SU-DHL-6 (cell line): Measurements from ENCODE around the gene OR6X1.

Source experiments
- H2AFZ ChIP-seq: fragments of 200-600 bp; sonication (generic); 2 replicates; pipeline ENCODE4 v1.6.1; 2014; ENCODE audit warnings: low read depth, mild to moderate bottlenecking, moderate library complexity, mixed read lengths, antibody characterized with exemption, low read length; ENCODE audit not compliant: severe bottlenecking
- H3F3A ChIP-seq: fragments of 200-600 bp; shearing (Covaris generic); 2 replicates; pipeline ENCODE4 v1.6.0; 2016; ENCODE audit warnings: antibody characterized with exemption, mild to moderate bottlenecking; ENCODE audit not compliant: insufficient read depth
- H3K27ac ChIP-seq: fragments of 200-600 bp; sonication (generic); 2 replicates; pipeline ENCODE4 v1.5.1; 2016; ENCODE audit warnings: low read depth, mild to moderate bottlenecking, low read length, moderate library complexity, mixed read lengths
- H3K27me3 ChIP-seq: fragments of 200-600 bp; sonication (generic), shearing (Covaris generic); 2 replicates; pipeline ENCODE4 v1.6.0; 2014; ENCODE audit warnings: mild to moderate bottlenecking, low read length
- H3K36me3 ChIP-seq: fragments of 200-600 bp; sonication (generic); 2 replicates; pipeline ENCODE4 v1.6.1; 2014; ENCODE audit warnings: mild to moderate bottlenecking, low read length, mixed read lengths
- H3K4me2 ChIP-seq: fragments of 300-600, 200-600 bp; shearing (Covaris generic), sonication (generic); 2 replicates; pipeline ENCODE4 v1.6.0; 2014; ENCODE audit warnings: low read length, low read depth, mild to moderate bottlenecking; ENCODE audit not compliant: poor library complexity, severe bottlenecking
- H3K4me3 ChIP-seq: fragments of 200-600 bp; sonication (generic); 2 replicates; pipeline ENCODE4 v1.5.1; 2014; ENCODE audit warnings: antibody characterized with exemption, low read length, mild to moderate bottlenecking, mixed read lengths; ENCODE audit not compliant: insufficient read depth, poor library complexity, severe bottlenecking
- H3K79me2 ChIP-seq: fragments of 200-600 bp; sonication (generic); 2 replicates; pipeline ENCODE4 v1.6.1; 2014; ENCODE audit warnings: mild to moderate bottlenecking, low read length, moderate library complexity; ENCODE audit not compliant: insufficient read depth
- H3K9ac ChIP-seq: fragments of 200-600 bp; sonication (generic); 2 replicates; pipeline ENCODE4 v1.7.0; 2014; ENCODE audit warnings: mild to moderate bottlenecking, low read length
- H3K9me2 ChIP-seq: fragments of 200-600 bp; sonication (generic); replicated peaks from 2 replicates; pipeline ENCODE4 v1.6.1; 2014; ENCODE audit warnings: low read length; ENCODE audit not compliant: insufficient read depth
- H3K9me3 ChIP-seq: fragments of 200-600 bp; sonication (generic); 2 replicates; pipeline ENCODE4 v1.6.1; 2014; ENCODE audit warnings: low read length, mixed read lengths; ENCODE audit not compliant: insufficient read depth
- H4K20me1 ChIP-seq: fragments of 200-600 bp; sonication (generic); 2 replicates; pipeline ENCODE4 v1.6.1; 2014; ENCODE audit warnings: low read depth, mild to moderate bottlenecking, antibody characterized with exemption, low read length, moderate library complexity, mixed read lengths
- CTCF ChIP-seq: fragments of 200-600 bp; sonication (generic); IDR thresholded peaks from one replicate; pipeline ENCODE4 v1.5.1; 2017; ENCODE audit warnings: antibody characterized with exemption, mild to moderate bottlenecking, low read length, moderate library complexity; ENCODE audit not compliant: insufficient read depth, poor library complexity, severe bottlenecking
- EZH2phosphoT487 ChIP-seq: fragments of 200-600 bp; sonication (generic), shearing (Covaris generic); conservative IDR thresholded peaks from 2 replicates; pipeline ENCODE4 v1.6.1; 2018; ENCODE audit warnings: mild to moderate bottlenecking, antibody characterized with exemption, low read length, moderate library complexity, mixed read lengths

Gene OR6X1

GRCh38 chr11:123725995-123726655, 28.2 kb downstream of the OR6X1 start:
- Histone ChIP-seq H3K9ac (no peak overlapping the region), H3K4me2 (no peak overlapping the region), H2AFZ (no peak overlapping the region), H3K4me3 (no peak overlapping the region), H4K20me1 (no peaks in the 10 kb centered on the region), H3K36me3 (peaks cover 16% of the 10 kb centered on the region), H3K27me3 (no peaks in the 10 kb centered on the region), H3K27ac (no peak overlapping the region), H3F3A (no peaks in the 10 kb centered on the region), H3K79me2 (no peaks in the 10 kb centered on the region), H3K9me3 (no peaks in the 10 kb centered on the region), H3K9me2 (no peaks in the 10 kb centered on the region)
- TF ChIP-seq EZH2phosphoT487 (no peak), CTCF (no peak)

GRCh38 chr11:123719452-123719851, 34.9 kb downstream of the OR6X1 start:
- Histone ChIP-seq H3K27me3 (no peaks in the 10 kb centered on the region), H3K4me2 (no peak overlapping the region), H2AFZ (no peak overlapping the region), H3K4me3 (no peak overlapping the region), H3K9me3 (no peaks in the 10 kb centered on the region), H3K79me2 (no peaks in the 10 kb centered on the region), H3F3A (no peaks in the 10 kb centered on the region), H3K9me2 (no peaks in the 10 kb centered on the region), H3K27ac (no peak overlapping the region), H3K36me3 (no peaks in the 10 kb centered on the region), H4K20me1 (no peaks in the 10 kb centered on the region), H3K9ac (no peak overlapping the region)
- TF ChIP-seq EZH2phosphoT487 = no peak
- no peak for TF ChIP-seq CTCF

GRCh38 chr11:123718469-123718868, 35.8 kb downstream of the OR6X1 start:
- Histone ChIP-seq H3K9ac (no peak overlapping the region), H2AFZ (no peak overlapping the region), H3K4me2 (no peak overlapping the region), H3K79me2 (no peaks in the 10 kb centered on the region), H3K27ac (no peak overlapping the region), H4K20me1 (no peaks in the 10 kb centered on the region), H3K9me3 (no peaks in the 10 kb centered on the region), H3F3A (no peaks in the 10 kb centered on the region), H3K27me3 (no peaks in the 10 kb centered on the region), H3K4me3 (no peak overlapping the region), H3K9me2 (no peaks in the 10 kb centered on the region), H3K36me3 (no peaks in the 10 kb centered on the region)
- TF ChIP-seq EZH2phosphoT487 (no peak), CTCF (no peak)
